Measurements from ENCODE around the gene IL12B. TPM values are rescaled to one million over a fixed set of nuclear protein-coding genes. Genes with fewer than 3 reads are reported as not detected.

IL12B gene
- total RNA-seq, 2 experiments from 2014 or later = not detected

DNA sequence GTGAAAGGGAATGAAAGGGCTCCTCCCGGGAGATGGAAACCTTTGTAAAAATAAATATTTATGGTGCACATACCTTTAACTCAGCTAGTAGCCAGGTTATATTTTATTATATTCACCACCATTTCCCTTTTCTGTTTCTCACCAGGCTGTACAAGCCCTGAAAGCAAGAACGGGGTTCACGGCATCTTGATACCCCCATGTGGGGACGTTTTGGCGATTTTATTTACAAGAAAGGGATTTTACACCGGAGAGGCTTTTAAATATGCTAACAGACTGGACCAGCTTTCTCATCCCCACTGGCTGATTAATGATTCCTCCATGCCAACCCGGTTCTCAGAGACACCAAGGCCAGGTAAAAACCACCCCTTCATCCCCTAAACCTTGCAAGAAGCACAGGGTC, 19.2 kb downstream of the IL12B start:
- Histone ChIP-seq H3K9me3 (ENCODE audit: control insufficient read depth in 1 of 2, insufficient read depth in 1 of 2, low read length in 2 of 2) (no peaks in the 10 kb centered on the region), H3K4me1 (ENCODE audit: insufficient read depth, low read length) (peaks cover 11% of the 10 kb centered on the region), H3K36me3 (ENCODE audit: insufficient read depth, low read length) (no peaks in the 10 kb centered on the region), H3K27ac (ENCODE audit: low read depth in 1 of 2, low read length in 2 of 2) (no peak overlapping the region), H3K4me3 (ENCODE audit: low read length) (no peak overlapping the region), H3K27me3 (ENCODE audit: control insufficient read depth in 1 of 2, insufficient read depth in 2 of 2, low read length in 2 of 2) (peaks cover 0 to 5% of the 10 kb centered on the region in 2 experiments)
- H3K36me3 Mint-ChIP-seq (ENCODE audit: low read depth) = no peaks in the 10 kb centered on the region
- intact Hi-C loops (cut with DNase I, micrococcal nuclease) = no loop called here
- TF ChIP-seq, protein P1, sequence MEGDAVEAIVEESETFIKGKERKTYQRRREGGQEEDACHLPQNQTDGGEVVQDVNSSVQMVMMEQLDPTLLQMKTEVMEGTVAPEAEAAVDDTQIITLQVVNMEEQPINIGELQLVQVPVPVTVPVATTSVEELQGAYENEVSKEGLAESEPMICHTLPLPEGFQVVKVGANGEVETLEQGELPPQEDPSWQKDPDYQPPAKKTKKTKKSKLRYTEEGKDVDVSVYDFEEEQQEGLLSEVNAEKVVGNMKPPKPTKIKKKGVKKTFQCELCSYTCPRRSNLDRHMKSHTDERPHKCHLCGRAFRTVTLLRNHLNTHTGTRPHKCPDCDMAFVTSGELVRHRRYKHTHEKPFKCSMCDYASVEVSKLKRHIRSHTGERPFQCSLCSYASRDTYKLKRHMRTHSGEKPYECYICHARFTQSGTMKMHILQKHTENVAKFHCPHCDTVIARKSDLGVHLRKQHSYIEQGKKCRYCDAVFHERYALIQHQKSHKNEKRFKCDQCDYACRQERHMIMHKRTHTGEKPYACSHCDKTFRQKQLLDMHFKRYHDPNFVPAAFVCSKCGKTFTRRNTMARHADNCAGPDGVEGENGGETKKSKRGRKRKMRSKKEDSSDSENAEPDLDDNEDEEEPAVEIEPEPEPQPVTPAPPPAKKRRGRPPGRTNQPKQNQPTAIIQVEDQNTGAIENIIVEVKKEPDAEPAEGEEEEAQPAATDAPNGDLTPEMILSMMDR (IDR thresholded peaks at IDR 0.05) = no peak
- H3K27ac Mint-ChIP-seq = no peak overlapping the region
- peaks cover 11% of the 10 kb centered on the region for H3K4me1 Mint-ChIP-seq (ENCODE audit: low read depth)
- POLR2A ChIA-PET = interaction anchor here (0.6 to 2.3 kb wide), 4 partner anchors 24 to 154 kb away, joined by 3 to 6 read pairs (median 4); partner anchors contain the start of gene RNF145
- no peaks in the 10 kb centered on the region for H3K9me3 Mint-ChIP-seq
- CTCF ChIA-PET = no interaction called here
- ATAC-seq (ENCODE audit: poor library complexity) (no peak), DNase-seq (no peak)
- H3K27me3 Mint-ChIP-seq = peaks cover 34% of the 10 kb centered on the region
- peak overlapping the region; percentile 70 for H3K4me3 Mint-ChIP-seq

DNA sequence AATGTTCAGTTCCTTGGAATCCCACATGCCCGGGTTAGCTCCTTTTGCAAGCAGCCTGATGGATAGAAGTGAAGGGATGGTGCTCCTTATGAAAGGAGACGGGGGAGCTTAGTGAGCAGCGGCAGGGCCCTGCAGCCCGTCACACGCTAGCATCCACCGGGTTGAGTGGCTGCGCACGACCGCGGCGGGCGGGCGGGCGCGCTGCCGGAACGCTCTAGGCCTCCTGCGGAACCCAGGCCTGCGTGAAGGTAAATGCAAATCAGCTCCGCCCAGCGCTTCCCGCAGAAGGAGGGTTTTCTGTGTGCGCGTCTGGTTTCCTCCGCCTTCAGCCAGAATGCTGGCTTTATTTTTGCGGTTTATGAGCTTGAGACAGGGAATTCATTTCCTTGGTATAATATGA, 19.8 kb downstream of the IL12B start:
- Histone ChIP-seq H3K4me1 (ENCODE audit: insufficient read depth, low read length) (peaks cover 11% of the 10 kb centered on the region), H3K27ac (ENCODE audit: low read depth in 1 of 2, low read length in 2 of 2) (no peak overlapping the region), H3K4me3 (ENCODE audit: low read length) (peak overlapping the region; percentile 3), H3K9me3 (ENCODE audit: control insufficient read depth in 1 of 2, insufficient read depth in 1 of 2, low read length in 2 of 2) (no peaks in the 10 kb centered on the region), H3K36me3 (ENCODE audit: insufficient read depth, low read length) (no peaks in the 10 kb centered on the region), H3K27me3 (ENCODE audit: control insufficient read depth in 1 of 2, insufficient read depth in 2 of 2, low read length in 2 of 2) (peaks cover 0 to 5% of the 10 kb centered on the region in 2 experiments)
- peak overlapping the region; percentile 70 for H3K4me3 Mint-ChIP-seq
- ChIA-PET CTCF (interaction anchor here (0.7 kb wide), 1 partner anchor 458 kb away, joined by 3 read pairs; no protein-coding TSS in a partner anchor), POLR2A (interaction anchor here (0.6 to 2.3 kb wide), 4 partner anchors 24 to 154 kb away, joined by 3 to 6 read pairs (median 4); partner anchors contain the start of gene RNF145)
- H3K4me1 Mint-ChIP-seq (ENCODE audit: low read depth) = peaks cover 11% of the 10 kb centered on the region
- H3K36me3 Mint-ChIP-seq (ENCODE audit: low read depth) = no peaks in the 10 kb centered on the region
- intact Hi-C loops (cut with DNase I, micrococcal nuclease) = no loop called here
- no peaks in the 10 kb centered on the region for H3K9me3 Mint-ChIP-seq
- TF ChIP-seq, protein P1 (IDR thresholded peaks at IDR 0.05) = no peak
- peaks cover 34% of the 10 kb centered on the region for H3K27me3 Mint-ChIP-seq
- DNase-seq = peak in 13 of 14 experiments; percentile 8 to 61 (median 32)
- H3K27ac Mint-ChIP-seq = no peak overlapping the region
- ATAC-seq (ENCODE audit: poor library complexity) = peak; percentile 99

DNA sequence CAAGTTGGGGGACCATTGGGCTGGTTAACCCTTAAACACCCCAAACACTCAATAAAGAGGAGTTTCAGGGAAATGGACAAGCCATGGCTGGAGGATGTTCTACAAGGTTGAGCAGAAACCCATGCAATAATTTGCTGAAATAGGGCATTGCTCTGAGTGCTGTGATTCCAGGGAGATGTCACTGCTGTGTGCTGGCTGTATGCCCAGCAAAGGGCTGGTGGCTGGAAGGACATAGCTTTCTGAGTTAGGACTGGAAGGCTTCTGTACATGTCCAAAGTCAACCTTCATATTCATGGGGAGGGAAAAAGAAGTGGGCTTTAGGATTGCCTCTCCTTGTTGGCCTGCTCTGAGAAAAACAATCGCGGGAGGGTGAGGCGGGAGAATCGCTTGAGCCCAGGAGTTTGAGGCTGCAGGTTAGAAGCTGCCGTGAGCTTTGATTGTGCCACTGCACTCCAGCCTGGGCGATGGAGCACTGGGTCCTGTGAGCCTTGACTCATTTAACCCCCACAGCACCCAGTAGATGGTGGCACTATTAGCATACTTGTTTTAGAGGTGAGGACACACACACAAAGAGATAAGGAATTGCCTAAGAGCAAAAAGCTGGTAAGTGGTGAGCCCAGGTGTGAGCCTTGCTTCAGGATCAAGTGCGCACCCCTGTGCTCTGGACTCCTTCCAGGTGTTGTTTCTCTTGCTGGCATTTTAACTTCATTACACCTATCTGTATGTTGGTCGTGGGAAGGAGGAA, 20.4 kb downstream of the IL12B start:
- DNase-seq = no peak
- Histone ChIP-seq H3K4me3 (ENCODE audit: low read length) (peak overlapping the region; percentile 3), H3K27me3 (ENCODE audit: control insufficient read depth in 1 of 2, insufficient read depth in 2 of 2, low read length in 2 of 2) (peaks cover 0 to 5% of the 10 kb centered on the region in 2 experiments), H3K27ac (ENCODE audit: low read depth in 1 of 2, low read length in 2 of 2) (no peak overlapping the region), H3K4me1 (ENCODE audit: insufficient read depth, low read length) (peaks cover 11% of the 10 kb centered on the region), H3K36me3 (ENCODE audit: insufficient read depth, low read length) (no peaks in the 10 kb centered on the region), H3K9me3 (ENCODE audit: control insufficient read depth in 1 of 2, insufficient read depth in 1 of 2, low read length in 2 of 2) (no peaks in the 10 kb centered on the region)
- no peaks in the 10 kb centered on the region for H3K9me3 Mint-ChIP-seq
- peaks cover 11% of the 10 kb centered on the region for H3K4me1 Mint-ChIP-seq (ENCODE audit: low read depth)
- ATAC-seq (ENCODE audit: poor library complexity) = no peak
- no peak overlapping the region for H3K27ac Mint-ChIP-seq
- intact Hi-C loops (cut with DNase I, micrococcal nuclease) = no loop called here
- peaks cover 34% of the 10 kb centered on the region for H3K27me3 Mint-ChIP-seq
- CTCF ChIA-PET = interaction anchor here (0.7 kb wide), 1 partner anchor 458 kb away, joined by 3 read pairs; no protein-coding TSS in a partner anchor
- TF ChIP-seq, protein P1 (IDR thresholded peaks at IDR 0.05) = no peak
- H3K36me3 Mint-ChIP-seq (ENCODE audit: low read depth) = no peaks in the 10 kb centered on the region
- peak overlapping the region; percentile 70 for H3K4me3 Mint-ChIP-seq
- POLR2A ChIA-PET = interaction anchor here (1.3 to 2.3 kb wide), 3 partner anchors 46 to 153 kb away, joined by 4 to 6 read pairs (median 5); partner anchors contain the start of gene RNF145
